Right lobe of liver (tissue), 6 donors: ENCODE results near the gene TSPAN18. TPM values are rescaled to one million over a fixed set of nuclear protein-coding genes. Genes with fewer than 3 reads are reported as not detected.
A peak's percentile ranks its signal among the peaks of the same experiment; 100 is the strongest.

Experiments
- ATAC-seq, 4 donors: fragments of 200-7000 bp; cut with Tn5 transposase; one replicate each; pipeline ENCODE4 v1.9.1; 2020; ENCODE audit warnings: mild to moderate bottlenecking in 4 of 4, moderate library complexity in 4 of 4
- DNase-seq, 3 donors: peaks; one replicate each; pipeline ENCODE4 v3.0.0-alpha.2; 2020
- H3K27ac ChIP-seq, 3 donors: fragments of 200-600 bp; one replicate each; pipeline ENCODE4 v1.8.0; 2022
- H3K27me3 ChIP-seq, 2 donors: fragments of 200-600 bp; one replicate each; pipeline ENCODE4 v1.8.0; 2022
- H3K36me3 ChIP-seq, 4 donors: fragments of 200-600 bp; sonication (generic) in 1 of 4; one replicate each; pipeline versions ENCODE4 v1.5.1 to v1.8.0; 2017 to 2022; ENCODE audit warnings: control low read depth in 1 of 4
- H3K4me1 ChIP-seq, 4 donors: fragments of 200-600 bp; sonication (generic) in 1 of 4; one replicate each; pipeline versions ENCODE4 v1.5.1 to v1.8.0; 2017 to 2022; ENCODE audit warnings: control low read depth in 1 of 4
- H3K4me3 ChIP-seq, 3 donors: fragments of 200-600 bp; one replicate each; pipeline ENCODE4 v1.8.0; 2022
- H3K9me3 ChIP-seq, 4 donors: fragments of 200-600 bp; sonication (generic) in 1 of 4; one replicate each; pipeline versions ENCODE4 v1.5.1 to v1.8.0; 2017 to 2022; ENCODE audit warnings: control low read depth in 1 of 4
- CTCF ChIP-seq, 4 donors: fragments of 200-600 bp in 3 of 4; fragments of 450-650 bp in 1 of 4; IDR thresholded peaks; one replicate each; pipeline versions ENCODE4 v1.5.1 to v1.8.0; 2016 to 2022; ENCODE audit warnings: antibody characterized with exemption in 4 of 4, mild to moderate bottlenecking in 2 of 4
- POLR2A ChIP-seq: fragments of 450-650 bp; IDR thresholded peaks from one replicate; pipeline ENCODE4 v1.6.1; 2017; ENCODE audit warnings: antibody characterized with exemption, mild to moderate bottlenecking
- WGBS: methylation state at CpG from one replicate; pipeline ENCODE4 v1.1.6; 2018; ENCODE audit warnings: low coverage, low lambda C conversion rate; ENCODE audit not compliant: insufficient coverage; ENCODE audit errors: missing lambda C conversion rate; 5-methylcytosine and 5-hydroxymethylcytosine counted together
- intact Hi-C, 2 donors: fragments of 100-400 bp; cut with DNase I; formaldehyde crosslinking; loops; one replicate each; pipeline versions ENCODE4 v1.11.2 to v1.14.1; 2022
- total RNA-seq, 6 experiments: library from RNA; depleted of rRNA in 2 of 6; stranded (reverse); fragments of >200 nt in 2 of 6; fragmentation: NEBNext Ultra II Directional in 3 of 6; extraction: Animal tissue kit (Norgen Biotek cat#: 25700) in 3 of 6; gene quantifications; one replicate each; pipeline versions ENCODE4 v1.1.0 to v1.2.4, GENCODE V29; 2016 to 2023
- donor health status: DM: no; HTN: yes; CAD: no.
- donor health status: DM: no; HTN: no; CAD: no.
- donor health status: DM: no; HTN: no; CAD: no.
- donor health status: DM: no; HTN: yes; CAD: no.
- donor health status: DM: no; HTN: yes; CAD: no.

TSPAN18 gene
- total RNA-seq, 6 experiments from 2014 or later, result 3.4 to 10.6 (median 5.3) TPM

GRCh38 chr11:44743959-44744557 is 17.3 kb downstream of the TSPAN18 start:
- intact Hi-C loops, result no loop called here
- H3K9me3 ChIP-seq, result no peaks in the 10 kb centered on the region
- 79% methylated on average over 5 of the region's 5 CpGs for WGBS
- H3K4me1 ChIP-seq, result no peaks in the 10 kb centered on the region
- ATAC-seq (no peak), DNase-seq (no peak)
- H3K36me3 ChIP-seq, result no peaks in the 10 kb centered on the region
- H3K27me3 ChIP-seq, result no peaks in the 10 kb centered on the region
- TF ChIP-seq CTCF (IDR thresholded peaks at IDR 0.05) (no peak), POLR2A (no peak)
- H3K27ac ChIP-seq, result no peak overlapping the region
- no peak overlapping the region for H3K4me3 ChIP-seq

GRCh38 chr11:44746894-44747293 is 20.1 kb downstream of the TSPAN18 start:
- no peaks in the 10 kb centered on the region for H3K36me3 ChIP-seq
- no peak overlapping the region for H3K4me3 ChIP-seq
- H3K9me3 ChIP-seq, result no peaks in the 10 kb centered on the region
- ATAC-seq (no peak), DNase-seq (peak in 1 of 3 donors; percentile 20)
- no peak for TF ChIP-seq CTCF (IDR thresholded peaks at IDR 0.05)
- TF ChIP-seq POLR2A, result no peak
- 100% methylated on average over 1 of the region's 7 CpGs for WGBS
- intact Hi-C loops, result no loop called here
- H3K27me3 ChIP-seq, result no peaks in the 10 kb centered on the region
- H3K4me1 ChIP-seq, result no peaks in the 10 kb centered on the region
- H3K27ac ChIP-seq, result no peak overlapping the region

- H3K36me3 ChIP-seq, result no peaks in the 10 kb centered on the region
- H3K27me3 ChIP-seq, result no peaks in the 10 kb centered on the region
- 55% methylated on average over 4 of the region's 7 CpGs for WGBS
- TF ChIP-seq CTCF (IDR thresholded peaks at IDR 0.05) (no peak), POLR2A (no peak)
- intact Hi-C loops, result no loop called here
- no peaks in the 10 kb centered on the region for H3K9me3 ChIP-seq
- H3K27ac ChIP-seq, result no peak overlapping the region
- no peaks in the 10 kb centered on the region for H3K4me1 ChIP-seq
- H3K4me3 ChIP-seq, result no peak overlapping the region
- ATAC-seq (no peak), DNase-seq (no peak)
Measured at GRCh38 chr11:44747316-44747715, 20.6 kb downstream of the TSPAN18 start.

GRCh38 chr11:44747836-44748235 is 21.1 kb downstream of the TSPAN18 start:
- TF ChIP-seq POLR2A (no peak), CTCF (IDR thresholded peaks at IDR 0.05) (no peak)
- H3K27ac ChIP-seq, result no peak overlapping the region
- H3K4me1 ChIP-seq, result no peaks in the 10 kb centered on the region
- H3K4me3 ChIP-seq, result no peak overlapping the region
- 77% methylated on average over 5 of the region's 5 CpGs for WGBS
- intact Hi-C loops, result no loop called here
- no peaks in the 10 kb centered on the region for H3K27me3 ChIP-seq
- DNase-seq (peak in 1 of 3 donors; percentile 16), ATAC-seq (no peak)
- H3K36me3 ChIP-seq, result no peaks in the 10 kb centered on the region
- H3K9me3 ChIP-seq, result no peaks in the 10 kb centered on the region

- DNase-seq, result peak in 1 of 3 donors; percentile 30
- no peak for ATAC-seq
- WGBS, result 91% methylated on average over 7 of the region's 8 CpGs
Measured at GRCh38 chr11:44748606-44749005, 21.8 kb downstream of the TSPAN18 start.

More at GRCh38 chr11:44748606-44749005, 21.8 kb downstream of the TSPAN18 start:
- TF ChIP-seq CTCF (IDR thresholded peaks at IDR 0.05) (no peak), POLR2A (no peak)
- H3K27me3 ChIP-seq, result no peaks in the 10 kb centered on the region
- H3K4me3 ChIP-seq, result no peak overlapping the region
- intact Hi-C loops, result no loop called here
- H3K4me1 ChIP-seq, result no peaks in the 10 kb centered on the region
- H3K9me3 ChIP-seq, result no peaks in the 10 kb centered on the region
- no peaks in the 10 kb centered on the region for H3K36me3 ChIP-seq
- H3K27ac ChIP-seq, result no peak overlapping the region
